DOHH2 (cell line): ENCODE measurements around the gene C6orf47.
A peak's percentile ranks its signal among the peaks of the same experiment; 100 is the strongest.

Experiments used
- H3F3A ChIP-seq: fragments of 200-600 bp; sonication (generic), shearing (Covaris generic); 2 replicates; pipeline ENCODE4 v1.6.0; 2016; ENCODE audit warnings: antibody characterized with exemption, mild to moderate bottlenecking; ENCODE audit not compliant: control insufficient read depth, insufficient read depth
- H3K27ac ChIP-seq: fragments of 200-600 bp; sonication (generic); 2 replicates; pipeline ENCODE4 v1.5.1; 2014; ENCODE audit warnings: low read depth, mild to moderate bottlenecking, low read length, moderate library complexity
- H3K27me3 ChIP-seq: fragments of 200-600 bp; sonication (generic); 2 replicates; pipeline ENCODE4 v1.6.1; 2014; ENCODE audit warnings: mild to moderate bottlenecking, low read length, mixed read lengths; ENCODE audit not compliant: control insufficient read depth
- H3K36me3 ChIP-seq: fragments of 200-600 bp; sonication (generic); 2 replicates; pipeline ENCODE4 v1.6.1; 2014; ENCODE audit warnings: mild to moderate bottlenecking, low read length, moderate library complexity, mixed read lengths; ENCODE audit not compliant: control insufficient read depth
- H3K4me1 ChIP-seq: fragments of 200-600 bp; sonication (generic); 2 replicates; pipeline ENCODE4 v1.6.1; 2014; ENCODE audit warnings: mild to moderate bottlenecking, low read length, mixed read lengths; ENCODE audit not compliant: control insufficient read depth
- H3K4me2 ChIP-seq: fragments of 200-600 bp; sonication (generic); 2 replicates; pipeline ENCODE4 v1.6.0; 2014; ENCODE audit warnings: mild to moderate bottlenecking, low read length, moderate library complexity
- H3K4me3 ChIP-seq: fragments of 200-600 bp; sonication (generic); 2 replicates; pipeline ENCODE4 v1.5.1; 2014; ENCODE audit warnings: mild to moderate bottlenecking, low read length, mixed read lengths
- H3K79me2 ChIP-seq: fragments of 200-600 bp; sonication (generic); 2 replicates; pipeline ENCODE4 v1.6.1; 2014; ENCODE audit warnings: mild to moderate bottlenecking, low read length, mixed read lengths; ENCODE audit not compliant: control insufficient read depth
- H3K9me2 ChIP-seq: fragments of 200-600 bp; sonication (generic); replicated peaks from 2 replicates; pipeline ENCODE4 v1.6.1; 2014; ENCODE audit warnings: mild to moderate bottlenecking, low read length, mixed read lengths; ENCODE audit not compliant: control insufficient read depth
- H3K9me3 ChIP-seq: fragments of 200-600 bp; sonication (generic); 2 replicates; pipeline ENCODE4 v1.6.1; 2014; ENCODE audit warnings: antibody characterized with exemption, low read length, mixed read lengths; ENCODE audit not compliant: control insufficient read depth, insufficient read depth
- H4K20me1 ChIP-seq: fragments of 200-600 bp; sonication (generic); 2 replicates; pipeline ENCODE4 v1.6.0; 2014; ENCODE audit warnings: low read depth, mild to moderate bottlenecking, antibody characterized with exemption, low read length, moderate library complexity; ENCODE audit not compliant: control insufficient read depth, insufficient read depth
- EZH2phosphoT487 ChIP-seq: fragments of 200-600 bp; sonication (generic); IDR thresholded peaks from 2 replicates; pipeline ENCODE4 v1.6.1; 2017; ENCODE audit warnings: borderline replicate concordance, mild to moderate bottlenecking, antibody characterized with exemption, low read length, moderate library complexity, mixed read lengths
- TF ChIP-seq, protein P1 (sequence below): fragments of 200-600 bp; sonication (generic); IDR thresholded peaks from one replicate; pipeline ENCODE4 v1.5.1; 2014; ENCODE audit warnings: antibody characterized with exemption, mild to moderate bottlenecking, low read depth, low read length; ENCODE audit not compliant: poor library complexity, severe bottlenecking

C6orf47 gene

DNA sequence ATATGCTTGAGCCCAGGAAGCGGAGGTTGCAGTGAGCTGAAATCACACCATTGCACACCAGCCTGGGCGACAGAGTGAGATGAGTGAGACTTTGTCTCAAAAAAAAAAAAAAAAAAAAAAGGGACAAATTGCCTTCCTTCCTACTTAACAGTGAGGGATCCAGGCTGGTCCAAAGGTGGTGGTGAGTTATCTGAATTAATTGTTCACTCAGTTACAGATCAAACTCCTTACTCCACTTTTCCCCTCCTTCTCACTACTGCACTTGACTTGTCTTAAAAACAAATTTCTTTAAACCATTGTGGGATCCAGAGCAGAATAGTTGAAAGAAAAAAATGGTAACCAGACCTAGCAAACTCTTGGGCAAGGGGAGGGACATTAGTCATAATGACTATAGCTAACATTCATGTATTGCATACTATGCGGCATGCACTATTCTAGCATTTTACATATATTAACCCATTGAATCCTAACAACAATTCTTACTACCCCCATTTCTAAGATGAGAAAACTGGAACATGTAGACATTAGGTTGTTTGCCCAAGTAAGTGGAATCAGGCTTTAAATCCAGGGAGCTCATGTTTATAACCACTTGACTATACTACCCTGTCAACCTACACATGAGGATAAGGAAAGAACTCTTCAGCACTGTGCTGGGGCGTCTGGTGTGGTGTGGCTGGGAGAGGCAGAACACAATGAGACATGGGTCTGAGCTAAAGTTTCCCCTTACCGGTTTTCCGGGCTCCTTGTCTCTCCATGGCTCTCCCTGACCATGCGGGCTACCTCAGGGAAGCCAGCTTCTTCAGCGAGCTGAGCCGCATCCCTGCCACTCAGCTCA is 2.8 kb upstream of the C6orf47 start:
- peak overlapping the region; percentile 95 for H3K4me3 ChIP-seq
- no peaks in the 10 kb centered on the region for H3K9me2 ChIP-seq
- H4K20me1 ChIP-seq = peaks cover 4% of the 10 kb centered on the region; the same call in 1 of the 2 replicates
- H3K9me3 ChIP-seq = no peaks in the 10 kb centered on the region
- no peak for TF ChIP-seq EZH2phosphoT487
- TF ChIP-seq, protein P1, sequence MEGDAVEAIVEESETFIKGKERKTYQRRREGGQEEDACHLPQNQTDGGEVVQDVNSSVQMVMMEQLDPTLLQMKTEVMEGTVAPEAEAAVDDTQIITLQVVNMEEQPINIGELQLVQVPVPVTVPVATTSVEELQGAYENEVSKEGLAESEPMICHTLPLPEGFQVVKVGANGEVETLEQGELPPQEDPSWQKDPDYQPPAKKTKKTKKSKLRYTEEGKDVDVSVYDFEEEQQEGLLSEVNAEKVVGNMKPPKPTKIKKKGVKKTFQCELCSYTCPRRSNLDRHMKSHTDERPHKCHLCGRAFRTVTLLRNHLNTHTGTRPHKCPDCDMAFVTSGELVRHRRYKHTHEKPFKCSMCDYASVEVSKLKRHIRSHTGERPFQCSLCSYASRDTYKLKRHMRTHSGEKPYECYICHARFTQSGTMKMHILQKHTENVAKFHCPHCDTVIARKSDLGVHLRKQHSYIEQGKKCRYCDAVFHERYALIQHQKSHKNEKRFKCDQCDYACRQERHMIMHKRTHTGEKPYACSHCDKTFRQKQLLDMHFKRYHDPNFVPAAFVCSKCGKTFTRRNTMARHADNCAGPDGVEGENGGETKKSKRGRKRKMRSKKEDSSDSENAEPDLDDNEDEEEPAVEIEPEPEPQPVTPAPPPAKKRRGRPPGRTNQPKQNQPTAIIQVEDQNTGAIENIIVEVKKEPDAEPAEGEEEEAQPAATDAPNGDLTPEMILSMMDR = no peak
- H3K36me3 ChIP-seq = peaks cover 70% of the 10 kb centered on the region
- H3K4me1 ChIP-seq = peaks cover 63% of the 10 kb centered on the region
- H3K27me3 ChIP-seq = no peaks in the 10 kb centered on the region
- H3K79me2 ChIP-seq = peaks cover 79% of the 10 kb centered on the region
- no peak overlapping the region for H3K27ac ChIP-seq
- H3K4me2 ChIP-seq = peak overlapping the region; percentile 99
- peaks cover 11% of the 10 kb centered on the region for H3F3A ChIP-seq

DNA sequence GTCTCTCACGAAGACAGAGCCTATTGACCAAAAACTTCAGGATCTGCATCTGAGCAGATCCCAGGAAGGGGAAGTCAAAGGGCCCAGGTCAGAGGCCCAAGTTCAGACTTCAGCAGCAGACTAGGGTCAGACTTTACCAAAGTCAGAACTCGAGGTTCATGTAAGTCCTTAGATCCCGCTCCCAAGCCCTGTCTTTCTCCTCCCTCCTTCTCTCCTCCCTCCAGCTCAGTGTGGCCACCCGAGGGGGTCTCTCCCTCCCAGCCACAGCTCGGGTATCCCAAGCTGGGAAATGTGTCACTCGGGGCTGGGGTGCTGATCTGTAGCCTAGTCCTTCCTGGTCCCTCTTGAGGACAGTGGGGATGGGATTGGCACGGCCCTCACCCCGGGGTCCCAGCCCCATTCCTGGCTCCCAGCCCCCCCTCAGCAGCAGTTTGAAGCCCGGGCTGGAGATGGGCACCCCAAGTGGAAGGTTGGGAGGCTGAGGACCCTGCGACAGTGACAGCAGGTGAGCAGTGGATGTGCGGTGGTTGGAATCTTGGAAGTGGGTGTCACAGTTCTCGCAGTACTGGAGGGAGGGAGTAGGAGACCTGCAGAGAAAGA is 1.6 kb upstream of the C6orf47 start:
- Histone ChIP-seq H3K36me3 (peaks cover 66% of the 10 kb centered on the region), H4K20me1 (no peaks in the 10 kb centered on the region), H3K9me3 (no peaks in the 10 kb centered on the region), H3F3A (peaks cover 15% of the 10 kb centered on the region), H3K79me2 (peaks cover 77% of the 10 kb centered on the region), H3K4me3 (no peak overlapping the region), H3K27me3 (no peaks in the 10 kb centered on the region), H3K4me1 (peaks cover 64% of the 10 kb centered on the region), H3K9me2 (no peaks in the 10 kb centered on the region), H3K27ac (no peak overlapping the region), H3K4me2 (peak overlapping the region; percentile 34)
- TF ChIP-seq EZH2phosphoT487 = no peak
- TF ChIP-seq, protein P1 = no peak

DNA sequence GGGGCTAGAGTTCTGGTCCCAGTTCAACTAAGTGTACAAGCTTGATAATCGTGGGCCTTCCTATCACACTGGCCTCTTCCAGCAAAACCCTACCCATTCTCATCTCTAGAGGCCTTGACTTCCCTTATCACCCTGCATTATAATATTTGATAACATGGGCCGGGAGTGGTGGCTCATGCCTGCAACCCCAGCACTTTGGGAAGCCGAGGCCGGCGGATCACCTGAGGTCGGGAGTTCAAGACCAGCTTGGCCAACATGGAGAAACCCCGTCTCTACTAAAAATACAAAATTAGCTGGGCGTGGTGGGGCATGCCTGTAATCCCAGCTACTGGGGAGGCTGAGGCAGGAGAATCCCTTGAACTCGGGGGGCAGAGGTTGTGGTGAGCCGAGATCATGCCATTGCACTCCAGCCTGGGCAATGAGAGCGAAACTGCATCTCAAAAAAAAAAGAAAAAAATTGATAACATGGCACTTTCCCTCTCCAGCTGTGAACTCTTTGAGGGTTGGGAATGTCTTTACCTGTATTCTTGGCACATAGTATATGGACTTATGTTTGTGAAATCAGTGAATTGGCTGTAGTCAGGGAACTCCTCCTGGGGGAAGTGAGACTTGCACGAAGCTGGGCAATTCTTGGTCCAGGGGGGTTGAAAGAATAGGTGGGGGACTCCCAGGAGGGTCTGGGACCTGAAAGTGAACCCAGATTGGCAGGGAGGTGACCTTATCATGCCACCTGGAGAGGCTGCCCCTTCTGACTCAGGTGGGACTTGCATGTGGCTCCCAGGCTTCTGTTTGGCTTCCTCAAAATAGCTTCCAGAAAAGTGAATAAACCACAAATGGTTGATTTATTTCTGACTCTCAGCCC is 915 bp upstream of the C6orf47 start:
- Histone ChIP-seq H3K79me2 (peaks cover 71% of the 10 kb centered on the region), H4K20me1 (no peaks in the 10 kb centered on the region), H3F3A (peaks cover 15% of the 10 kb centered on the region), H3K9me2 (no peaks in the 10 kb centered on the region), H3K36me3 (peaks cover 60% of the 10 kb centered on the region), H3K27ac (peak overlapping the region; percentile 57), H3K27me3 (no peaks in the 10 kb centered on the region), H3K4me2 (peak overlapping the region; percentile 92), H3K4me3 (peak overlapping the region; percentile 95), H3K4me1 (peaks cover 57% of the 10 kb centered on the region), H3K9me3 (no peaks in the 10 kb centered on the region)
- no peak for TF ChIP-seq EZH2phosphoT487
- TF ChIP-seq, protein P1 = peak; percentile 11
